H9 (cell line): ENCODE measurements around the gene ZC3H12D. TPM values are rescaled to one million over a fixed set of nuclear protein-coding genes. Genes with fewer than 3 reads are reported as not detected.

ENCODE experiments used
- DNase-seq: peaks from one replicate; pipeline ENCODE4 v3.0.0-alpha.2; 2017
- H2AFZ ChIP-seq: one replicate; pipeline ENCODE4 v1.6.1; 2013; ENCODE audit warnings: mild to moderate bottlenecking, low read length, control low read depth, moderate library complexity
- H2AK5ac ChIP-seq: 2 replicates; pipeline ENCODE4 v1.6.1; 2013; ENCODE audit warnings: low read length, control low read depth, mixed read lengths; ENCODE audit not compliant: insufficient read length
- H2BK120ac ChIP-seq: one replicate; pipeline ENCODE4 v1.6.1; 2013; ENCODE audit warnings: low read depth, mild to moderate bottlenecking, low read length, control low read depth, inconsistent platforms; ENCODE audit not compliant: poor library complexity, severe bottlenecking
- H2BK12ac ChIP-seq: 2 replicates; pipeline ENCODE4 v1.6.1; 2013; ENCODE audit warnings: low read length, control low read depth, mixed read lengths, low read depth; ENCODE audit not compliant: insufficient read length
- H2BK15ac ChIP-seq: 2 replicates; pipeline ENCODE4 v1.6.1; 2013; ENCODE audit warnings: low read depth, low read length, control low read depth
- H2BK20ac ChIP-seq: one replicate; pipeline ENCODE4 v1.6.1; 2013; ENCODE audit warnings: low read depth, mild to moderate bottlenecking, low read length, control low read depth, inconsistent platforms; ENCODE audit not compliant: poor library complexity, severe bottlenecking
- H2BK5ac ChIP-seq: 2 replicates; pipeline ENCODE4 v1.6.1; 2013; ENCODE audit warnings: low read length, control low read depth, mixed read lengths; ENCODE audit not compliant: insufficient read length
- H3K14ac ChIP-seq: 2 replicates; pipeline ENCODE4 v1.6.1; 2013; ENCODE audit warnings: low read length, control low read depth; ENCODE audit not compliant: insufficient read depth
- H3K18ac ChIP-seq: 2 replicates; pipeline ENCODE4 v1.6.1; 2013; ENCODE audit warnings: low read depth, mild to moderate bottlenecking, mixed read lengths, low read length, control low read depth; ENCODE audit not compliant: insufficient read length
- H3K23ac ChIP-seq: 2 replicates; pipeline ENCODE4 v1.6.1; 2013; ENCODE audit warnings: low read length, control low read depth, mixed read lengths, low read depth; ENCODE audit not compliant: insufficient read length
- H3K23me2 ChIP-seq: 2 replicates; pipeline ENCODE4 v1.6.1; 2013; ENCODE audit warnings: low read depth, mild to moderate bottlenecking, mixed read lengths, low read length, control low read depth; ENCODE audit not compliant: insufficient read length, poor library complexity, severe bottlenecking
- H3K27ac ChIP-seq: 2 replicates; pipeline ENCODE4 v1.5.1; 2013; ENCODE audit warnings: low read length, control low read depth, mixed read lengths, low read depth; ENCODE audit not compliant: insufficient read length
- H3K27me3 ChIP-seq: 2 replicates; pipeline ENCODE4 v1.6.1; 2013; ENCODE audit warnings: low read length, control low read depth, inconsistent platforms; ENCODE audit not compliant: insufficient read depth
- H3K4ac ChIP-seq: 2 replicates; pipeline ENCODE4 v1.6.1; 2013; ENCODE audit warnings: low read depth, mild to moderate bottlenecking, control low read depth, inconsistent platforms, low read length, moderate library complexity
- H3K4me1 ChIP-seq: 2 replicates; pipeline ENCODE4 v1.6.1; 2013; ENCODE audit warnings: low read length, control low read depth, inconsistent platforms; ENCODE audit not compliant: insufficient read depth
- H3K4me2 ChIP-seq: 2 replicates; pipeline ENCODE4 v1.6.1; 2013; ENCODE audit warnings: low read length, control low read depth, mixed read lengths; ENCODE audit not compliant: insufficient read length, insufficient read depth
- H3K56ac ChIP-seq: 2 replicates; pipeline ENCODE4 v1.6.1; 2013; ENCODE audit warnings: low read depth, mild to moderate bottlenecking, mixed read lengths, low read length, control low read depth; ENCODE audit not compliant: insufficient read length
- H3K79me1 ChIP-seq: 2 replicates; pipeline ENCODE4 v1.6.1; 2013; ENCODE audit warnings: low read depth, mild to moderate bottlenecking, moderate library complexity, low read length, control low read depth, inconsistent platforms; ENCODE audit not compliant: insufficient read depth, poor library complexity, severe bottlenecking
- H3K79me2 ChIP-seq: 2 replicates; pipeline ENCODE4 v1.6.1; 2013; ENCODE audit warnings: low read length, control low read depth, inconsistent platforms; ENCODE audit not compliant: insufficient read depth
- H3K9ac ChIP-seq: 2 replicates; pipeline ENCODE4 v1.6.1; 2013; ENCODE audit warnings: low read length, control low read depth, mixed read lengths; ENCODE audit not compliant: insufficient read length; ENCODE audit errors: extremely low read depth
- H3K9me3 ChIP-seq: one replicate; pipeline ENCODE4 v1.6.1; 2013; ENCODE audit warnings: low read depth, low read length, inconsistent platforms; ENCODE audit not compliant: control insufficient read depth
- H3T11ph ChIP-seq: one replicate; pipeline ENCODE4 v1.6.1; 2013; ENCODE audit warnings: mild to moderate bottlenecking, low read length, control low read depth, inconsistent platforms
- H4K20me1 ChIP-seq: one replicate; pipeline ENCODE4 v1.6.1; 2013; ENCODE audit not compliant: control insufficient read depth, insufficient read length, insufficient read depth
- H4K5ac ChIP-seq: 2 replicates; pipeline ENCODE4 v1.6.1; 2013; ENCODE audit warnings: low read depth, mild to moderate bottlenecking, mixed read lengths, low read length, control low read depth; ENCODE audit not compliant: insufficient read length
- H4K8ac ChIP-seq: replicated peaks from 2 replicates; pipeline ENCODE4 v1.6.1; 2013; ENCODE audit warnings: low read length, control low read depth, mixed read lengths, low read depth; ENCODE audit not compliant: insufficient read length
- H4K91ac ChIP-seq: 2 replicates; pipeline ENCODE4 v1.6.1; 2013; ENCODE audit warnings: low read depth, mild to moderate bottlenecking, moderate library complexity, mixed read lengths, low read length, control low read depth; ENCODE audit not compliant: insufficient read length
- H3K27ac Mint-ChIP-seq, 3 experiments: 2 replicates in 2 of 3; 3 replicates in 1 of 3; pipeline ENCODE4 v1.8.0; 2020 to 2021; ENCODE audit warnings: mixed read lengths in 3 of 3, mild to moderate bottlenecking in 1 of 3, moderate library complexity in 1 of 3
- H3K27me3 Mint-ChIP-seq: 2 replicates; pipeline ENCODE4 v1.8.0; 2021; ENCODE audit warnings: low read depth, mild to moderate bottlenecking, moderate library complexity, mixed read lengths
- H3K36me3 Mint-ChIP-seq, 3 experiments: 2 replicates in 2 of 3; 3 replicates in 1 of 3; pipeline ENCODE4 v1.8.0; 2020 to 2021; ENCODE audit warnings: low read depth in 3 of 3, mixed read lengths in 3 of 3; ENCODE audit not compliant: insufficient read depth in 1 of 3
- H3K4me1 Mint-ChIP-seq, 2 experiments: 2 replicates each; pipeline ENCODE4 v1.8.0; 2020; ENCODE audit warnings: mixed read lengths in 2 of 2
- H3K4me3 Mint-ChIP-seq, 2 experiments: 2 replicates in 1 of 2; 3 replicates in 1 of 2; pipeline ENCODE4 v1.8.0; 2020 to 2021; ENCODE audit warnings: mild to moderate bottlenecking in 2 of 2, mixed read lengths in 2 of 2, moderate library complexity in 1 of 2
- H3K9me3 Mint-ChIP-seq, 2 experiments: 2 replicates in 1 of 2; 3 replicates in 1 of 2; pipeline ENCODE4 v1.8.0; 2020; ENCODE audit warnings: mild to moderate bottlenecking in 2 of 2, mixed read lengths in 2 of 2, moderate library complexity in 1 of 2
- WGBS: extraction: QIAGEN DNeasy Blood & Tissue Kit; methylation state at CpG from one replicate; pipeline ENCODE4 v1.1.7; 2013; ENCODE audit warnings: missing lambda C conversion rate, low lambda C conversion rate, mixed read lengths; ENCODE audit not compliant: insufficient read length; ENCODE audit errors: extremely low coverage; 5-methylcytosine and 5-hydroxymethylcytosine counted together
- total RNA-seq: library from RNA; stranded (reverse); gene quantifications from 2 replicates; pipeline ENCODE4 v1.2.1, GENCODE V29; 2021
- TF ChIP-seq, protein P1 (sequence below): fragments of 200-600 bp; sonication (generic); conservative IDR thresholded peaks from 3 replicates; pipeline ENCODE4 v1.8.0; 2021; ENCODE audit warnings: antibody characterized with exemption, mild to moderate bottlenecking

ZC3H12D gene
- total RNA-seq, 1 experiment from 2014 or later: 0.07 TPM

DNA sequence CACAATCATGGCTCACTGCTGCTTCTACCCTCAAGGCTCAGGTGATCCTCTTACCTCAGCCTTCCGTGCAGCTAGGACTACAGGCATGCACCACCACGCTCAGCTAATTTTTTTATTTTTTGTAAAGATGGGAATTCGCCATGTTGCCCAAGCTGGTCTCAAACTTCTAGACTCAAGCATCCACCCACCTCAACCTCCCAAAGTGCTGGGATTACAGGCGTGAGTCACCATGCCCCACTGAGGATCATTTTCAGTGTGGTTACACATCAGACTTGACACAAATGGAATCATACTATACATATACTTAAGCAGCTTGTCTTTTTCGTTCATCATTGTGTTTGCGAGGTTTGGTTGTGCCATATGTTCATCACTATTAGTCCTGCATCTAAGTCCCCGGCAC, 26.6 kb downstream of the ZC3H12D start:
- Histone ChIP-seq H4K5ac (no peak overlapping the region), H3K18ac (no peak overlapping the region), H3K9me3 (no peaks in the 10 kb centered on the region), H2BK15ac (no peak overlapping the region), H3K4me2 (no peak overlapping the region), H2BK12ac (no peak overlapping the region), H4K8ac (no peak overlapping the region), H3K4me1 (no peaks in the 10 kb centered on the region), H2AFZ (no peak overlapping the region), H3K79me2 (no peaks in the 10 kb centered on the region), H3K14ac (no peak overlapping the region), H2BK20ac (no peak overlapping the region), H3K23ac (no peak overlapping the region), H3K27ac (no peak overlapping the region), H2BK120ac (no peak overlapping the region), H3K9ac (no peak overlapping the region), H2BK5ac (no peak overlapping the region), H2AK5ac (no peak overlapping the region), H4K20me1 (no peaks in the 10 kb centered on the region), H3T11ph (no peak overlapping the region), H3K79me1 (no peaks in the 10 kb centered on the region), H3K23me2 (no peaks in the 10 kb centered on the region), H3K27me3 (no peaks in the 10 kb centered on the region; the same call in 1 of the 2 replicates), H4K91ac (no peak overlapping the region), H3K56ac (no peak overlapping the region), H3K4ac (no peak overlapping the region)
- WGBS: no CpG with 5 or more reads among the region's 7 CpGs
- H3K4me1 Mint-ChIP-seq: no peaks in the 10 kb centered on the region
- H3K9me3 Mint-ChIP-seq: no peaks in the 10 kb centered on the region
- TF ChIP-seq, protein P1, sequence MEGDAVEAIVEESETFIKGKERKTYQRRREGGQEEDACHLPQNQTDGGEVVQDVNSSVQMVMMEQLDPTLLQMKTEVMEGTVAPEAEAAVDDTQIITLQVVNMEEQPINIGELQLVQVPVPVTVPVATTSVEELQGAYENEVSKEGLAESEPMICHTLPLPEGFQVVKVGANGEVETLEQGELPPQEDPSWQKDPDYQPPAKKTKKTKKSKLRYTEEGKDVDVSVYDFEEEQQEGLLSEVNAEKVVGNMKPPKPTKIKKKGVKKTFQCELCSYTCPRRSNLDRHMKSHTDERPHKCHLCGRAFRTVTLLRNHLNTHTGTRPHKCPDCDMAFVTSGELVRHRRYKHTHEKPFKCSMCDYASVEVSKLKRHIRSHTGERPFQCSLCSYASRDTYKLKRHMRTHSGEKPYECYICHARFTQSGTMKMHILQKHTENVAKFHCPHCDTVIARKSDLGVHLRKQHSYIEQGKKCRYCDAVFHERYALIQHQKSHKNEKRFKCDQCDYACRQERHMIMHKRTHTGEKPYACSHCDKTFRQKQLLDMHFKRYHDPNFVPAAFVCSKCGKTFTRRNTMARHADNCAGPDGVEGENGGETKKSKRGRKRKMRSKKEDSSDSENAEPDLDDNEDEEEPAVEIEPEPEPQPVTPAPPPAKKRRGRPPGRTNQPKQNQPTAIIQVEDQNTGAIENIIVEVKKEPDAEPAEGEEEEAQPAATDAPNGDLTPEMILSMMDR: no peak
- H3K4me3 Mint-ChIP-seq: no peak overlapping the region
- no peaks in the 10 kb centered on the region for H3K36me3 Mint-ChIP-seq
- H3K27me3 Mint-ChIP-seq: peaks cover 18% of the 10 kb centered on the region
- DNase-seq: no peak
- no peak overlapping the region for H3K27ac Mint-ChIP-seq
